Chondrocyte (in vitro differentiated cells): Measurements from ENCODE around the gene ZNF579. TPM values are rescaled to one million over a fixed set of nuclear protein-coding genes. Genes with fewer than 3 reads are reported as not detected.

ENCODE experiments used
- DNase-seq: peaks from one replicate; pipeline ENCODE4 v3.0.0; 2021; ENCODE audit warnings: mixed read lengths, low spot score
- H3K27ac Mint-ChIP-seq: one replicate; pipeline ENCODE4 v1.8.0; 2021; ENCODE audit warnings: mild to moderate bottlenecking, moderate library complexity, mixed read lengths; ENCODE audit not compliant: unreplicated experiment
- H3K27me3 Mint-ChIP-seq: 2 replicates; pipeline ENCODE4 v1.8.0; 2021; ENCODE audit warnings: low read depth, mixed read lengths
- H3K36me3 Mint-ChIP-seq: 2 replicates; pipeline ENCODE4 v1.8.0; 2021; ENCODE audit warnings: low read depth, mixed read lengths
- H3K4me1 Mint-ChIP-seq: 2 replicates; pipeline ENCODE4 v1.8.0; 2021; ENCODE audit warnings: low read depth, mild to moderate bottlenecking, mixed read lengths
- H3K4me3 Mint-ChIP-seq: one replicate; pipeline ENCODE4 v1.8.0; 2021; ENCODE audit warnings: mild to moderate bottlenecking, moderate library complexity, mixed read lengths; ENCODE audit not compliant: unreplicated experiment
- H3K9me3 Mint-ChIP-seq: 2 replicates; pipeline ENCODE4 v1.8.0; 2021; ENCODE audit warnings: low read depth, mixed read lengths
- CTCF ChIP-seq: fragments of 200-600 bp; sonication (generic); IDR thresholded peaks from 2 replicates; pipeline ENCODE4 v1.5.0; 2021; ENCODE audit warnings: antibody characterized with exemption, mild to moderate bottlenecking, moderate library complexity
- total RNA-seq: library from RNA; stranded (reverse); gene quantifications from 3 replicates; pipeline ENCODE4 v1.2.1, GENCODE V29; 2021

The ZNF579 gene
- total RNA-seq, 1 donor from 2014 or later: 23.6 TPM

DNA sequence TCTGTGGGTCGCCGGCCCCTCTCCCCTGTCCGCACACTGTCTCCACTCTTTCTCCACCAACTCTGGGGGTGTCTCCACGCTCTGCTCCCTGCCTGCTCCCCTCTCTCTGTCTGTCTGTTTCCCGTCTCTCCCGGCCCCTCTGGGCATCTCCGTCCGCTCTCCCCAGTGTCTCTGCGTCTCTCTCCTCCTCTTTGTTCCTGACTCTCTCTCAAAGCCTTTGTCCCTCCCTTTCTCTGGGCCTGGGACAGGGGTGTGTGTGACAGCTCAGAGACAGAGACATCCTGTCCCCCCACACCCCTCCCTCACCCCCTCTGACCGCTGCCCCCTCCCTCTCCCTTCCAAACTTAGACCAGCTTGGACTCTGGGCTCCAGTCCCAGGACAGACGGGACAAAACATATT lies 34.6 kb downstream of the ZNF579 start:
- Mint-ChIP-seq H3K9me3 (peaks cover 6% of the 10 kb centered on the region), H3K4me1 (peaks cover 38% of the 10 kb centered on the region), H3K27me3 (no peaks in the 10 kb centered on the region), H3K4me3 (no peak overlapping the region), H3K36me3 (no peaks in the 10 kb centered on the region), H3K27ac (no peak overlapping the region)
- no peak for DNase-seq
- no peak for TF ChIP-seq CTCF

DNA sequence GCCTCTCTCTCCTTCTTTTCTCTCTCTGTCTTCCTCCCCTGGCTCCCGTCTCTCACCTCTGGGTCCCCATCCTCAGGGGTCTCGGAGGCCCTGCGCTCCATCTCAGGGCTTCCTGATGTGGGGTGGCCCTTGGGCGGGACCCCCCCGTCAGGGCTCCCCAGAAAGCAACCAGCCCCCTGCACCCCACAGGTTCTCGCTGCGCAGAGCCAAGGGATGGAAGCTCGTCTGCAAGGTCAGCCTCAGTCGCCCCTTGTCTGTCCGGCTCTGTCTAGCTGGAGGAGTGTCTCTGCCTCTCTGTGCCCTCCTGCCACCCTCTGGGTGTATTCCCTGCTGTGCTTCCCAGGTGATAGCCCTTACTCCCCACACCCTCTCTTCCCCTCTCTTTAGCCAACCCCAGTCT lies 35.2 kb downstream of the ZNF579 start, which contains the start of gene SBK3:
SBK3 (minus strand) TSS at position 101 of the 400 bp plus-strand sequence; CDS start at position 101, 0 bp downstream.
- no peak for DNase-seq
- Mint-ChIP-seq H3K9me3 (peaks cover 6% of the 10 kb centered on the region), H3K4me1 (peaks cover 38% of the 10 kb centered on the region), H3K27me3 (no peaks in the 10 kb centered on the region), H3K27ac (no peak within 1 kb of the TSS), H3K4me3 (no peak within 1 kb of the TSS), H3K36me3 (no peaks in the 10 kb centered on the region)
- TF ChIP-seq CTCF: no peak

DNA sequence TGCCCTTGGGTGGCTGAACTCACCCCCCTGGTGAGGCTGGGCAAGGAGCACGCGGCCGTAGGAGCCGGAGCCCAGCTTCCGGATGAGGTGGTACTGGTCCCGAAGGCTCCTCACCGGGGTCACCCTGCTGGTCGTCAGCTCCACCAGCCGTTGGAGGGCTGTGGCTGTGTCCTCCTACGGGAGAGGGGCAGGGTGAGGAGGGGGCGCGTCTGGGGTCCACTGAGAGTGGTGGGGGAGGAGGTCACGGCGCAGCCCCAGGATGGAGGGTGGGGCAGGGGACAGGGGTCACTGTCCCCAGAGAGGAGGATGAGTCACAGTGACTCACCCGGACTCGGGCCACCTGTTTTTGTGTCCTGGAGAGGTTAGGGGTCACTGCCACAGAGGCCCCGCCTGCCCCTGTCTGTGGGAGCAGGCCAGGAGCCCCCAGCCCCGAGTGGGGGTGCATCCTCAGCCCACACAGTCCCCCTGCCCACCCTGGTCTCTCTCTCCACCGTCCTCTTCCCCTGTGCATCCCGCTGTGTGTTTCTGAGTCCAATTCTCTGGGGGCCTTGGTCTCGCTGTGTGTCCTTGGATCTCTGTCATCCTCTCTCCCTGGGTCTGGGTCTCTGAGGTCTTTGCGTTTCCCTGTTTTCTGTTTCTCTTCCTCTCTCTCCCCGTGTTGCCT lies 35.7 kb downstream of the ZNF579 start:
- Mint-ChIP-seq H3K4me3 (no peak overlapping the region), H3K27me3 (no peaks in the 10 kb centered on the region), H3K36me3 (no peaks in the 10 kb centered on the region), H3K4me1 (peaks cover 33% of the 10 kb centered on the region), H3K9me3 (peaks cover 6% of the 10 kb centered on the region), H3K27ac (no peak overlapping the region)
- no peak for TF ChIP-seq CTCF
- DNase-seq: no peak

DNA sequence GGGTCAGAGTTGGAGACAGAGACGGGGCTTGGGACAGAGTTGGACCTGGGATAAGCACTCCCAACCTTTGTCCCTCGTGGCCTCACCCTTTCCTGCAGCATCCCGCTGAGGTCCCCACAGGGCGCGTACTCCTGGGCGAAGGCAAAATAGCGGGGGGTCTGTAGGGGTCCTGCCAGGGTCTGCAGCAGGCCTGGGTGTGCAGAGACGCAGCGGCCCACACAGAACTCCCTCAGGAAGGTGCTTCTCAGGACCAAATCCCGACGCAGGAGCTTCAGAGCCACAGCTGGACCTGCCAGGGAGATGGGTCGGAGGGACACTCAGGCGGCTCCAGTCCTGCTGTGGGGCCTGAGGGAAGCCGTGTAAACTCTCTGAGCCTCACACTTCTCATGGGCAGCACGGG lies 36.6 kb downstream of the ZNF579 start:
- Mint-ChIP-seq H3K27ac (no peak overlapping the region), H3K9me3 (peaks cover 6% of the 10 kb centered on the region)

GRCh38 chr19:55543567-55543966 lies 37.1 kb downstream of the ZNF579 start:
- Mint-ChIP-seq H3K4me3 (no peak overlapping the region), H3K36me3 (no peaks in the 10 kb centered on the region), H3K9me3 (peaks cover 6% of the 10 kb centered on the region), H3K4me1 (peaks cover 23% of the 10 kb centered on the region), H3K27ac (no peak overlapping the region), H3K27me3 (no peaks in the 10 kb centered on the region)
- no peak for DNase-seq
- no peak for TF ChIP-seq CTCF

More for the DNA sequence above, 36.6 kb downstream of the ZNF579 start:
- Mint-ChIP-seq H3K36me3 (no peaks in the 10 kb centered on the region), H3K4me1 (peaks cover 24% of the 10 kb centered on the region), H3K4me3 (no peak overlapping the region), H3K27me3 (no peaks in the 10 kb centered on the region)
- no peak for DNase-seq
- TF ChIP-seq CTCF: no peak
